Measurements from ENCODE around the gene NTRK3. TPM values are rescaled to one million over a fixed set of nuclear protein-coding genes. Genes with fewer than 3 reads are reported as not detected.

The NTRK3 gene
- total RNA-seq, 1 experiment from 2014 or later, result 6.8 TPM

DNA sequence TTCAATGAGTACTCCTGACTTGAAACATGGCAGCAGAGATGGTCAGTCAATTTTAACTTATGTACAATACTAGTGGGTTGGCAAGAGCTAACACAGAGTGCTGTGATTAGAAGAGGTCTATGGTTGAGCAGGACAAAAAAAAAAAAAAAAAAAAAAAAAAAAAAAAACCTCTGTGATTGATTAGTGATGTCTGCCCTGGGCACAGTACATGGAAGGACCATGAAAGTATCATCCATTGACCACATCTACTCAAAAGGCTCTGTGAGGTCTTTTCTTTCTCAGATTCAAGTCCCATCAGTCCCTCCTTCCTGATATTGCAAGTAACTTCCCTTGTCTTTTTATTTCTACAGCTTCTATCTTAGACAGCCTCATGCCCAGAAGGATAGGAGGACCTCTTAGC, 59.6 kb downstream of the NTRK3 start:
- DNase-seq (ENCODE audit: low spot score), result no peak
- in situ Hi-C loops (cut with HindIII; ENCODE audit: low sequenced_read_pairs), result no loop called here

DNA sequence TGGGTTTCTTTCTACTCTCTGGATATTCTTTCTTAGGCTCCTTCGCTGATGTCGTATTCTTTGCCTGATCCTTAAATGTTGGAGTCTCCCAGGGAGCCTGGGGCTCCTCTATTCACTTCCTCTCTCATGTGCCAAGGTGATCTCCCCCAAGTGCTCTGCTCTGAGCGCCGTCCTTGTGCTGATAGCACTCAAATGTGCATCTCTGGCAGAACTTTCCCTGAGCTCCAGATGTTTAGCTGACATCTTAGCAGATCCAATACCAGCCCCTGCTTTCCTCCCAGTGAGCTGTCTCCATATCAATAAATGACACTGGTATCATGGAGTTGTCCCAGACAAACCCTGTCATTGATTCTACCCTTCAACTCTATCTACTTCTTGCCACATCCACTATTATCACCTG, 62.4 kb downstream of the NTRK3 start:
- in situ Hi-C loops (cut with HindIII; ENCODE audit: low sequenced_read_pairs), result no loop called here
- DNase-seq (ENCODE audit: low spot score), result no peak

GRCh38 chr15:88193415-88193814, 63.1 kb downstream of the NTRK3 start:
- in situ Hi-C loops (cut with HindIII; ENCODE audit: low sequenced_read_pairs), result no loop called here
- no peak for DNase-seq (ENCODE audit: low spot score)

DNA sequence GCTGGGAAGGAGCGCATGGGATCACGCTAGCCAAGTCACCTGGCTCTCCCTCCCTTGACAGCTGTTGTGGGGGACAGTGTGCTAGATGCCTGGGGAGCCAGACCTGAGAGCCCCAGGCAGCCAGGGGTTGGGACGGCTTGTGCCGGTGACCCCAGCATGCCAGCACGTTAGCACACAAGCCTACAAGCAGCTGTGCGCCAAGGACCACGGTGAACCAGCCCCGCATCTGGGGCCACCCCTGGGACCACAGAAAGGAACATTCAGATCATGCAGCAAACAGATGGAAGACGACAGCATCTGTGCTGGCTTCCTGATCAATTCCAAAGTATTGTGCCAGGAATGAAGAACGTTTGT, 64.8 kb downstream of the NTRK3 start:
- in situ Hi-C loops (cut with HindIII; ENCODE audit: low sequenced_read_pairs), result no loop called here
- DNase-seq (ENCODE audit: low spot score), result no peak

DNA sequence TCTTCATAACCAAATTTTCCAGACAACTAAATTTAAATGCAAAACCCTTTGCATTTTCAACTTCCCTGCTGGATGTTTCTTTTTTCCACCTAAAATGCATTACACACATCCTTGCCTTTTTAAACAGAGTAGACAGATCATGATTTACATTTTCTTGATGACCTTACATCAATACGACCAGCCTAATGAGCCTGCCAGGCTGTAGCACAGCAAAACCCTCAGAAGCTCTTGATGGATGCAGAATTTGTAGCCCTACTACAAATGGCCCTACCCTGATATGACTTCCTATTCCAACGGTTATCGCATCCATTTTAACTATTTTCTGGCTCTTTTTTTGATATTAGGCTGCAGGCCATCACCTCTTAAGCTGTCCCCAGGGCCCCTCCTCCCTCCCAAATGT, 66.3 kb downstream of the NTRK3 start:
- in situ Hi-C loops (cut with HindIII; ENCODE audit: low sequenced_read_pairs), result no loop called here
- DNase-seq (ENCODE audit: low spot score), result no peak

GRCh38 chr15:88188300-88188699, 68.2 kb downstream of the NTRK3 start:
- DNase-seq (ENCODE audit: low spot score), result no peak
- in situ Hi-C loops (cut with HindIII; ENCODE audit: low sequenced_read_pairs), result no loop called here

DNA sequence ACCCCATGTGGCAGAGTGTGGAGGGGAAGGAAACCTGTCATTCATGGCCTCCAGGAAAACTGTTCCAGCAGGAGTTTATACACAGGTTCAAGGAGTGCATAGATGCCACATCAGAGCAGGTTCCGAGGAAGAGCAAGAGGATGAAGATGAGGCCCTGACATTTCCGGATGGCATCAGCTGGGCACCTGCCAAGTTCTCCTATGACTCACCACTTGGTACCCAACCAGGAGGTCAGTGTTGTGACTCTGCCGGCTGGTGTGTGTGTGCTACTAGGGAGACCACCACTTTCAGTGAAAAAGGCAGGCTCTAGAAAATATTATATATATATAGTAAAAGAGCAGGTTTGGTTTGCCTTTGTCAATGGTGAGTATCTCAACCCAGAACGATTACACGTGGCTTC, 69.3 kb downstream of the NTRK3 start:
- in situ Hi-C loops (cut with HindIII; ENCODE audit: low sequenced_read_pairs), result no loop called here
- DNase-seq (ENCODE audit: low spot score), result peak; percentile 54

DNA sequence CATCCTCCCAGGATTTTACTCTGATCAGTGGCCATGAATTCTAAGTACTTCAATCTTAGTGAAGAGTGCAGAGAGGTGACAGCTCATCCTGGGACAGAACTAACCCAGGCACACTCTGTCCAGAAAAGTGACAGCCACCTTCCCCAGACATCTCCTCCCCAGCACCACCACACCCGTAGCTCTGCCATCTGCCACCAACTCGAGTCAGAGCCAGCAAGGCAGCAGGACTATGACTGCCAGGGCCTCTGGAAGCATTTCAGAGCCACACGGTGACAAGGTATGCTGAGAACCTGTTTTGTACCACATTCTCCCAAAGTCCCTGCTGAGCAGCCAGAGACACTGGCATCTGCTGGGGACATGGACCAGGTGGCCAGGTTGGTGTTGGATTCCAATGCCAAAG, 71.0 kb downstream of the NTRK3 start:
- in situ Hi-C loops (cut with HindIII; ENCODE audit: low sequenced_read_pairs), result no loop called here
- peak; percentile 99 for DNase-seq (ENCODE audit: low spot score)

- DNase-seq (ENCODE audit: low spot score), result no peak
- in situ Hi-C loops (cut with HindIII; ENCODE audit: low sequenced_read_pairs), result no loop called here
Observed at GRCh38 chr15:88181613-88182012, 74.9 kb downstream of the NTRK3 start.

GRCh38 chr15:88179562-88179961, 77.0 kb downstream of the NTRK3 start:
- in situ Hi-C loops (cut with HindIII; ENCODE audit: low sequenced_read_pairs), result no loop called here
- DNase-seq (ENCODE audit: low spot score), result no peak

DNA sequence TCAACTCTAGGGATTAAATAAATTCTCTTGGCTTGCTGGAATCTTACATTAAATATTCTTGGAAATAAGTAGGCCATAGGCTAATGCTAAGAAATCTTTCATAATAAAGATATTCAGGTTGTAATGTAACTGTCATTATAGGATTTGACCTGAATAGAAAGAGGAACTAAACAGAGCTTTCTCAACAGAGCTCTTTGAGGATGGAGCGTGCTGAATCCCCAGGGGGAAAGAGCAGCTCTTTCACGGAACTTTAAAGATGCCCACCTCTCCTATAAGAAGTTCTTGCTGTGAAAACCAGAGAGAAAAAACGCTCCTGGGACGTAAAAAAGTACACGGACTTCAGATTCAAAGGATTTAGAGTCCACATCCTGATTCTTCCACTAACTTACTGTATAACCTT, 77.9 kb downstream of the NTRK3 start:
- DNase-seq (ENCODE audit: low spot score), result no peak
- in situ Hi-C loops (cut with HindIII; ENCODE audit: low sequenced_read_pairs), result no loop called here

GRCh38 chr15:88177451-88177850, 79.1 kb downstream of the NTRK3 start:
- DNase-seq (ENCODE audit: low spot score), result no peak
- in situ Hi-C loops (cut with HindIII; ENCODE audit: low sequenced_read_pairs), result no loop called here

GRCh38 chr15:88174571-88174970, 82.0 kb downstream of the NTRK3 start:
- in situ Hi-C loops (cut with HindIII; ENCODE audit: low sequenced_read_pairs), result no loop called here
- no peak for DNase-seq (ENCODE audit: low spot score)

- in situ Hi-C loops (cut with HindIII; ENCODE audit: low sequenced_read_pairs), result no loop called here
Observed at GRCh38 chr15:88166082-88166993, 90.2 kb downstream of the NTRK3 start.

GRCh38 chr15:88161636-88162035, 94.9 kb downstream of the NTRK3 start:
- in situ Hi-C loops (cut with HindIII; ENCODE audit: low sequenced_read_pairs), result no loop called here
- no peak for DNase-seq (ENCODE audit: low spot score)

More at GRCh38 chr15:88166082-88166993, 90.2 kb downstream of the NTRK3 start:
- no peak for DNase-seq (ENCODE audit: low spot score)

DNA sequence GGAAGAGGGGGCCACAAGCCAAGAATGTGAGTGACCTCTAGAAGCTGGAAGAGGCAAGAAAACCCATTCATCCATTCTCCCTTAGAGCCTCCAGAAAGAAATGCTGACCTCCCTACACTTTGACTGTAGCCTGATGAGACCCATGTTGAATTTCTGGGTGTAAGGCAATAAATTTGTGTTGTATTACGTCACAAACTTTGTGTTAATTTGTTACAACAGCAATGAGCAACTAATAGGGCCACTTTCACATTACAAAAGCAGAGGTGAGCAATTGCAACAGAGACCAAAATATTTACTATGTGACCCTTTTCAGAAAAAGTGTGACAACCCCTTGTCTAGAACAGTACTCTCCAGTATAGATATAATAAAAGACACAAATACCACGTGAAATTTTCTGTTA, 101.2 kb downstream of the NTRK3 start:
- DNase-seq (ENCODE audit: low spot score), result no peak
- in situ Hi-C loops (cut with HindIII; ENCODE audit: low sequenced_read_pairs), result no loop called here

GRCh38 chr15:88152672-88153071, 103.9 kb downstream of the NTRK3 start:
- in situ Hi-C loops (cut with HindIII; ENCODE audit: low sequenced_read_pairs), result no loop called here
- DNase-seq (ENCODE audit: low spot score), result no peak

- in situ Hi-C loops (cut with HindIII; ENCODE audit: low sequenced_read_pairs), result no loop called here
- no peak for DNase-seq (ENCODE audit: low spot score)
Observed at GRCh38 chr15:88147760-88148159, 108.8 kb downstream of the NTRK3 start.

GRCh38 chr15:88144921-88145653, 111.5 kb downstream of the NTRK3 start:
- DNase-seq (ENCODE audit: low spot score), result no peak
- in situ Hi-C loops (cut with HindIII; ENCODE audit: low sequenced_read_pairs), result no loop called here

- in situ Hi-C loops (cut with HindIII; ENCODE audit: low sequenced_read_pairs), result no loop called here
- no peak for DNase-seq (ENCODE audit: low spot score)
Observed at GRCh38 chr15:88142121-88142520, 114.4 kb downstream of the NTRK3 start.

Data from G401 (cell line).